Glomerular visceral epithelial cell (primary cell): Measurements from ENCODE around the gene KCTD1.
"Not testable (repeated sequence)": the region's sequence is repeated elsewhere in the genome, so short reads cannot be mapped to it uniquely, and the experiment has no call there.

Source experiments
- DNase-seq: peaks from one replicate; pipeline ENCODE4 v3.0.0-alpha.2; 2016; ENCODE audit errors: extremely low spot score

The KCTD1 gene

GRCh38 chr18:26458526-26459232 lies 89.7 kb downstream of the KCTD1 start:
- peak; percentile 56 for DNase-seq

- DNase-seq, result no peak
Measured at GRCh38 chr18:26457611-26458353, 90.6 kb downstream of the KCTD1 start.

- no peak for DNase-seq
Measured at GRCh38 chr18:26457195-26457594, 91.2 kb downstream of the KCTD1 start.

GRCh38 chr18:26456070-26456491 lies 92.3 kb downstream of the KCTD1 start:
- no peak for DNase-seq

- DNase-seq, result no peak
Measured at GRCh38 chr18:26455639-26456038, 92.7 kb downstream of the KCTD1 start.

GRCh38 chr18:26454616-26455015 lies 93.7 kb downstream of the KCTD1 start:
- DNase-seq, result no peak

GRCh38 chr18:26454192-26454591 lies 94.2 kb downstream of the KCTD1 start:
- no peak for DNase-seq

- peak; percentile 88 for DNase-seq
Measured at GRCh38 chr18:26453386-26453901, 94.9 kb downstream of the KCTD1 start.

- DNase-seq, result no peak
Measured at GRCh38 chr18:26450989-26451682, 97.2 kb downstream of the KCTD1 start.

- DNase-seq, result no peak
Measured at GRCh38 chr18:26448714-26449159, 99.6 kb downstream of the KCTD1 start.

GRCh38 chr18:26443853-26444252 lies 104.5 kb downstream of the KCTD1 start:
- no peak for DNase-seq

GRCh38 chr18:26442126-26442525 lies 106.2 kb downstream of the KCTD1 start:
- no peak for DNase-seq

GRCh38 chr18:26440644-26441043 lies 107.7 kb downstream of the KCTD1 start:
- no peak for DNase-seq

- DNase-seq, result no peak
Measured at GRCh38 chr18:26439537-26439936, 108.8 kb downstream of the KCTD1 start.

- no peak for DNase-seq
Measured at GRCh38 chr18:26438980-26439379, 109.4 kb downstream of the KCTD1 start.

GRCh38 chr18:26437634-26438033 lies 110.7 kb downstream of the KCTD1 start:
- DNase-seq, result not testable (repeated sequence)

GRCh38 chr18:26436176-26437051 lies 111.9 kb downstream of the KCTD1 start:
- peak; percentile 63 for DNase-seq

GRCh38 chr18:26435415-26436095 lies 112.8 kb downstream of the KCTD1 start:
- no peak for DNase-seq

GRCh38 chr18:26434887-26435286 lies 113.5 kb downstream of the KCTD1 start:
- DNase-seq, result no peak

- no peak for DNase-seq
Measured at GRCh38 chr18:26432651-26433424, 115.5 kb downstream of the KCTD1 start.
